ENCODE data around the gene RFX1.

GRCh38 chr19:13995017-13995728 is 10.9 kb downstream of the RFX1 start:
- no peak for TF ChIP-seq CTCF (conservative IDR thresholded peaks at IDR 0.05)
- TF ChIP-seq ZFX (IDR thresholded peaks at IDR 0.05) = no peak
